ENCODE data around the gene NTSR2. TPM values are rescaled to one million over a fixed set of nuclear protein-coding genes. Genes with fewer than 3 reads are reported as not detected.

The NTSR2 gene
- total and polyA plus RNA-seq, 10 of the 15 experiments (the other 5 are each of a cell fraction or from before 2014, with no cell fraction given): not detected

DNA sequence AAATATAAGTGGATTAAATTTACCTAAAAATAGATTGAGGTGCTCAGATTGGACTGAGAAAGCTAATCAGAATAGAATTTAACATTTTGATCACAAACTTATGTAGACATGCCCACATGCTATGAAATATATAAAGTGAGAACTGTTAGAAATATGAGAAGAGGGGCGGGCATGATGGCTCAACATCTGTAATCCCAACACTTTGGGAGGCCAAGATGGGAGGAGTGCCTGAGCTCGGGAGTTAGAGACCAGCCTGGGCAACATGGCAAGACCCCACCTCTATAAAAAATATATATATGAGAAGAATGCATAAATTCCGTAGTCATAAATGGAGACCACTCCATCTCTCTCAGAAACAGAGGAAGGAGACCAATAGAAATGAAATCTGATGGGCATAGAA is 25.7 kb downstream of the NTSR2 start:
- Histone ChIP-seq H3K27ac (ENCODE audit: control insufficient read depth, insufficient read depth) (no peak overlapping the region), H3K9ac (ENCODE audit: control insufficient read depth, insufficient read depth, low read length) (no peak overlapping the region), H3K79me2 (ENCODE audit: control insufficient read depth, insufficient read depth, low read length) (no peaks in the 10 kb centered on the region), H2AFZ (ENCODE audit: control insufficient read depth, low read depth, low read length) (no peak overlapping the region), H3K27me3 (replicated peaks in 1 of 2; ENCODE audit: control insufficient read depth in 2 of 2, insufficient read depth in 2 of 2, low read length in 1 of 2) (no peaks in the 10 kb centered on the region; a peak in 2 of 4 replicates), H3K36me3 (ENCODE audit: control insufficient read depth in 2 of 2, insufficient read depth in 2 of 2, low read length in 1 of 2) (no peaks in the 10 kb centered on the region), H3K4me2 (ENCODE audit: control insufficient read depth, insufficient read depth) (no peak overlapping the region), H3K9me3 (replicated peaks; ENCODE audit: control insufficient read depth, insufficient read depth, low read length) (no peaks in the 10 kb centered on the region; the same call in 2 of the 3 replicates), H3K4me3 (no peak overlapping the region), H4K20me1 (ENCODE audit: control insufficient read depth, insufficient read depth) (no peaks in the 10 kb centered on the region), H3K4me1 (ENCODE audit: control insufficient read depth, insufficient read depth, low read length) (no peaks in the 10 kb centered on the region)
- intact Hi-C loops (cut with micrococcal nuclease; ENCODE audit: unreplicated experiment): no loop called here
- SMC1A ChIA-PET (ENCODE audit: uncharacterized antibody, unreplicated experiment): no interaction called here
- in situ Hi-C loops (cut with MboI): no loop called here
- POLR2A ChIA-PET: no interaction called here
- no peak for DNase-seq (ENCODE audit: low read depth, low spot score)
- RAD21 ChIA-PET (ENCODE audit: unreplicated experiment): no interaction called here
- CTCF ChIA-PET: no interaction called here
- no TSS peak for BruUV-seq (replicated peaks)
- 4% methylated on average over 3 of the region's 3 CpGs for WGBS (ENCODE audit: insufficient coverage, insufficient replicate concordance, low lambda C conversion rate, missing lambda C conversion rate)
- no peak for FAIRE-seq
- no peak for ATAC-seq
- TF ChIP-seq, protein P1, sequence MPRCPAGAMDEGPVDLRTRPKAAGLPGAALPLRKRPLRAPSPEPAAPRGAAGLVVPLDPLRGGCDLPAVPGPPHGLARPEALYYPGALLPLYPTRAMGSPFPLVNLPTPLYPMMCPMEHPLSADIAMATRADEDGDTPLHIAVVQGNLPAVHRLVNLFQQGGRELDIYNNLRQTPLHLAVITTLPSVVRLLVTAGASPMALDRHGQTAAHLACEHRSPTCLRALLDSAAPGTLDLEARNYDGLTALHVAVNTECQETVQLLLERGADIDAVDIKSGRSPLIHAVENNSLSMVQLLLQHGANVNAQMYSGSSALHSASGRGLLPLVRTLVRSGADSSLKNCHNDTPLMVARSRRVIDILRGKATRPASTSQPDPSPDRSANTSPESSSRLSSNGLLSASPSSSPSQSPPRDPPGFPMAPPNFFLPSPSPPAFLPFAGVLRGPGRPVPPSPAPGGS (IDR thresholded peaks at IDR 0.05; ENCODE audit: borderline replicate concordance, insufficient read depth, low read depth, low read length, poor library complexity, severe bottlenecking): no peak
- TF ChIP-seq GATAD2B (conservative IDR thresholded peaks at IDR 0.05; ENCODE audit: low read depth) (no peak), CHD1 (IDR thresholded peaks at IDR 0.05; ENCODE audit: low read depth, low read length) (no peak), RFX5 (IDR thresholded peaks at IDR 0.05; ENCODE audit: low read depth, low read length) (no peak), FOS (IDR thresholded peaks at IDR 0.05; ENCODE audit: borderline replicate concordance, extremely low read depth, insufficient read length) (no peak), POLR2AphosphoS2 (IDR thresholded peaks at IDR 0.05; ENCODE audit: low read depth, low read length) (no peak), DPF2 (IDR thresholded peaks at IDR 0.05) (no peak), TCF3 (IDR thresholded peaks at IDR 0.05; ENCODE audit: borderline replicate concordance, insufficient read depth, low read depth, low read length) (no peak), CHD4 (IDR thresholded peaks at IDR 0.05) (no peak)
- TF ChIP-seq, protein P2, sequence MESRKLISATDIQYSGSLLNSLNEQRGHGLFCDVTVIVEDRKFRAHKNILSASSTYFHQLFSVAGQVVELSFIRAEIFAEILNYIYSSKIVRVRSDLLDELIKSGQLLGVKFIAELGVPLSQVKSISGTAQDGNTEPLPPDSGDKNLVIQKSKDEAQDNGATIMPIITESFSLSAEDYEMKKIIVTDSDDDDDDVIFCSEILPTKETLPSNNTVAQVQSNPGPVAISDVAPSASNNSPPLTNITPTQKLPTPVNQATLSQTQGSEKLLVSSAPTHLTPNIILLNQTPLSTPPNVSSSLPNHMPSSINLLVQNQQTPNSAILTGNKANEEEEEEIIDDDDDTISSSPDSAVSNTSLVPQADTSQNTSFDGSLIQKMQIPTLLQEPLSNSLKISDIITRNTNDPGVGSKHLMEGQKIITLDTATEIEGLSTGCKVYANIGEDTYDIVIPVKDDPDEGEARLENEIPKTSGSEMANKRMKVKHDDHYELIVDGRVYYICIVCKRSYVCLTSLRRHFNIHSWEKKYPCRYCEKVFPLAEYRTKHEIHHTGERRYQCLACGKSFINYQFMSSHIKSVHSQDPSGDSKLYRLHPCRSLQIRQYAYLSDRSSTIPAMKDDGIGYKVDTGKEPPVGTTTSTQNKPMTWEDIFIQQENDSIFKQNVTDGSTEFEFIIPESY (IDR thresholded peaks at IDR 0.05): no peak
- TF ChIP-seq, protein P3, sequence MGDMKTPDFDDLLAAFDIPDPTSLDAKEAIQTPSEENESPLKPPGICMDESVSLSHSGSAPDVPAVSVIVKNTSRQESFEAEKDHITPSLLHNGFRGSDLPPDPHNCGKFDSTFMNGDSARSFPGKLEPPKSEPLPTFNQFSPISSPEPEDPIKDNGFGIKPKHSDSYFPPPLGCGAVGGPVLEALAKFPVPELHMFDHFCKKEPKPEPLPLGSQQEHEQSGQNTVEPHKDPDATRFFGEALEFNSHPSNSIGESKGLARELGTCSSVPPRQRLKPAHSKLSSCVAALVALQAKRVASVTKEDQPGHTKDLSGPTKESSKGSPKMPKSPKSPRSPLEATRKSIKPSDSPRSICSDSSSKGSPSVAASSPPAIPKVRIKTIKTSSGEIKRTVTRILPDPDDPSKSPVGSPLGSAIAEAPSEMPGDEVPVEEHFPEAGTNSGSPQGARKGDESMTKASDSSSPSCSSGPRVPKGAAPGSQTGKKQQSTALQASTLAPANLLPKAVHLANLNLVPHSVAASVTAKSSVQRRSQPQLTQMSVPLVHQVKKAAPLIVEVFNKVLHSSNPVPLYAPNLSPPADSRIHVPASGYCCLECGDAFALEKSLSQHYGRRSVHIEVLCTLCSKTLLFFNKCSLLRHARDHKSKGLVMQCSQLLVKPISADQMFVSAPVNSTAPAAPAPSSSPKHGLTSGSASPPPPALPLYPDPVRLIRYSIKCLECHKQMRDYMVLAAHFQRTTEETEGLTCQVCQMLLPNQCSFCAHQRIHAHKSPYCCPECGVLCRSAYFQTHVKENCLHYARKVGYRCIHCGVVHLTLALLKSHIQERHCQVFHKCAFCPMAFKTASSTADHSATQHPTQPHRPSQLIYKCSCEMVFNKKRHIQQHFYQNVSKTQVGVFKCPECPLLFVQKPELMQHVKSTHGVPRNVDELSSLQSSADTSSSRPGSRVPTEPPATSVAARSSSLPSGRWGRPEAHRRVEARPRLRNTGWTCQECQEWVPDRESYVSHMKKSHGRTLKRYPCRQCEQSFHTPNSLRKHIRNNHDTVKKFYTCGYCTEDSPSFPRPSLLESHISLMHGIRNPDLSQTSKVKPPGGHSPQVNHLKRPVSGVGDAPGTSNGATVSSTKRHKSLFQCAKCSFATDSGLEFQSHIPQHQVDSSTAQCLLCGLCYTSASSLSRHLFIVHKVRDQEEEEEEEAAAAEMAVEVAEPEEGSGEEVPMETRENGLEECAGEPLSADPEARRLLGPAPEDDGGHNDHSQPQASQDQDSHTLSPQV (IDR thresholded peaks at IDR 0.05): no peak
- TF ChIP-seq, protein P4, sequence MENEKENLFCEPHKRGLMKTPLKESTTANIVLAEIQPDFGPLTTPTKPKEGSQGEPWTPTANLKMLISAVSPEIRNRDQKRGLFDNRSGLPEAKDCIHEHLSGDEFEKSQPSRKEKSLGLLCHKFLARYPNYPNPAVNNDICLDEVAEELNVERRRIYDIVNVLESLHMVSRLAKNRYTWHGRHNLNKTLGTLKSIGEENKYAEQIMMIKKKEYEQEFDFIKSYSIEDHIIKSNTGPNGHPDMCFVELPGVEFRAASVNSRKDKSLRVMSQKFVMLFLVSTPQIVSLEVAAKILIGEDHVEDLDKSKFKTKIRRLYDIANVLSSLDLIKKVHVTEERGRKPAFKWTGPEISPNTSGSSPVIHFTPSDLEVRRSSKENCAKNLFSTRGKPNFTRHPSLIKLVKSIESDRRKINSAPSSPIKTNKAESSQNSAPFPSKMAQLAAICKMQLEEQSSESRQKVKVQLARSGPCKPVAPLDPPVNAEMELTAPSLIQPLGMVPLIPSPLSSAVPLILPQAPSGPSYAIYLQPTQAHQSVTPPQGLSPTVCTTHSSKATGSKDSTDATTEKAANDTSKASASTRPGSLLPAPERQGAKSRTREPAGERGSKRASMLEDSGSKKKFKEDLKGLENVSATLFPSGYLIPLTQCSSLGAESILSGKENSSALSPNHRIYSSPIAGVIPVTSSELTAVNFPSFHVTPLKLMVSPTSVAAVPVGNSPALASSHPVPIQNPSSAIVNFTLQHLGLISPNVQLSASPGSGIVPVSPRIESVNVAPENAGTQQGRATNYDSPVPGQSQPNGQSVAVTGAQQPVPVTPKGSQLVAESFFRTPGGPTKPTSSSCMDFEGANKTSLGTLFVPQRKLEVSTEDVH (IDR thresholded peaks at IDR 0.05; ENCODE audit: low read depth, partially characterized antibody): no peak
- TF ChIP-seq, protein P5, sequence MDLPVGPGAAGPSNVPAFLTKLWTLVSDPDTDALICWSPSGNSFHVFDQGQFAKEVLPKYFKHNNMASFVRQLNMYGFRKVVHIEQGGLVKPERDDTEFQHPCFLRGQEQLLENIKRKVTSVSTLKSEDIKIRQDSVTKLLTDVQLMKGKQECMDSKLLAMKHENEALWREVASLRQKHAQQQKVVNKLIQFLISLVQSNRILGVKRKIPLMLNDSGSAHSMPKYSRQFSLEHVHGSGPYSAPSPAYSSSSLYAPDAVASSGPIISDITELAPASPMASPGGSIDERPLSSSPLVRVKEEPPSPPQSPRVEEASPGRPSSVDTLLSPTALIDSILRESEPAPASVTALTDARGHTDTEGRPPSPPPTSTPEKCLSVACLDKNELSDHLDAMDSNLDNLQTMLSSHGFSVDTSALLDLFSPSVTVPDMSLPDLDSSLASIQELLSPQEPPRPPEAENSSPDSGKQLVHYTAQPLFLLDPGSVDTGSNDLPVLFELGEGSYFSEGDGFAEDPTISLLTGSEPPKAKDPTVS (IDR thresholded peaks at IDR 0.05; ENCODE audit: low read depth, low read length): no peak
